Panc1 (cell line): ENCODE data around the gene SMARCB1.

ENCODE experiments used
- REST ChIP-seq, 2 experiments: IDR thresholded peaks; 2 replicates each; pipeline ENCODE4 v1.6.1; 2011 to 2012; ENCODE audit warnings: low read depth in 2 of 2, control low read depth in 1 of 2, low read length in 1 of 2, mild to moderate bottlenecking in 1 of 2, moderate library complexity in 1 of 2; ENCODE audit not compliant: insufficient read depth in 1 of 2
- TF ChIP-seq, protein P1 (sequence below): fragments of 450-650 bp; IDR thresholded peaks from 2 replicates; pipeline ENCODE4 v1.5.1; 2017; ENCODE audit warnings: mild to moderate bottlenecking

- TF ChIP-seq, protein P1, sequence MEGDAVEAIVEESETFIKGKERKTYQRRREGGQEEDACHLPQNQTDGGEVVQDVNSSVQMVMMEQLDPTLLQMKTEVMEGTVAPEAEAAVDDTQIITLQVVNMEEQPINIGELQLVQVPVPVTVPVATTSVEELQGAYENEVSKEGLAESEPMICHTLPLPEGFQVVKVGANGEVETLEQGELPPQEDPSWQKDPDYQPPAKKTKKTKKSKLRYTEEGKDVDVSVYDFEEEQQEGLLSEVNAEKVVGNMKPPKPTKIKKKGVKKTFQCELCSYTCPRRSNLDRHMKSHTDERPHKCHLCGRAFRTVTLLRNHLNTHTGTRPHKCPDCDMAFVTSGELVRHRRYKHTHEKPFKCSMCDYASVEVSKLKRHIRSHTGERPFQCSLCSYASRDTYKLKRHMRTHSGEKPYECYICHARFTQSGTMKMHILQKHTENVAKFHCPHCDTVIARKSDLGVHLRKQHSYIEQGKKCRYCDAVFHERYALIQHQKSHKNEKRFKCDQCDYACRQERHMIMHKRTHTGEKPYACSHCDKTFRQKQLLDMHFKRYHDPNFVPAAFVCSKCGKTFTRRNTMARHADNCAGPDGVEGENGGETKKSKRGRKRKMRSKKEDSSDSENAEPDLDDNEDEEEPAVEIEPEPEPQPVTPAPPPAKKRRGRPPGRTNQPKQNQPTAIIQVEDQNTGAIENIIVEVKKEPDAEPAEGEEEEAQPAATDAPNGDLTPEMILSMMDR, result no peak
- TF ChIP-seq REST (IDR thresholded peaks at IDR 0.05; ENCODE audit: insufficient read depth in 1 of 2, low read depth in 2 of 2, low read length in 1 of 2), result no peak
Observed at GRCh38 chr22:23750367-23750713, 36.4 kb upstream of the SMARCB1 start.
